ENCODE data around the gene MED29.

MED29 gene

GRCh38 chr19:39405261-39405957, 14.2 kb downstream of the MED29 start:
- no peak for TF ChIP-seq CTCF (conservative IDR thresholded peaks at IDR 0.05; ENCODE audit: low read depth, low read length)
- no peak for DNase-seq (ENCODE audit: low read depth)
- no peak overlapping the region for H3K4me3 ChIP-seq (ENCODE audit: low read length)

- TF ChIP-seq CTCF (conservative IDR thresholded peaks at IDR 0.05; ENCODE audit: low read depth, low read length): no peak
- H3K4me3 ChIP-seq (ENCODE audit: low read length): peak overlapping the region; percentile 89
- no peak for DNase-seq (ENCODE audit: low read depth)
Measured at GRCh38 chr19:39405958-39406655, 14.9 kb downstream of the MED29 start.

GRCh38 chr19:39406656-39407409, 15.7 kb downstream of the MED29 start, which contains the start of gene ZFP36:
Gene ZFP36 (plus strand): TSS chr19:39406847. CDS start chr19:39406905, 58 bp downstream.
- DNase-seq (ENCODE audit: low read depth): no peak
- peak; percentile 8 for TF ChIP-seq CTCF (conservative IDR thresholded peaks at IDR 0.05; ENCODE audit: low read depth, low read length)
- H3K4me3 ChIP-seq (ENCODE audit: low read length): peak within 1 kb of the TSS; percentile 89

- no peak for TF ChIP-seq CTCF (conservative IDR thresholded peaks at IDR 0.05; ENCODE audit: low read depth, low read length)
- H3K4me3 ChIP-seq (ENCODE audit: low read length): peak overlapping the region; percentile 89
- DNase-seq (ENCODE audit: low read depth): no peak
Measured at GRCh38 chr19:39407410-39407659, 16.2 kb downstream of the MED29 start.

GRCh38 chr19:39407660-39408391, 16.6 kb downstream of the MED29 start:
- H3K4me3 ChIP-seq (ENCODE audit: low read length): peak overlapping the region; percentile 89
- no peak for TF ChIP-seq CTCF (conservative IDR thresholded peaks at IDR 0.05; ENCODE audit: low read depth, low read length)
- DNase-seq (ENCODE audit: low read depth): no peak

GRCh38 chr19:39408392-39409207, 17.4 kb downstream of the MED29 start:
- no peak for TF ChIP-seq CTCF (conservative IDR thresholded peaks at IDR 0.05; ENCODE audit: low read depth, low read length)
- H3K4me3 ChIP-seq (ENCODE audit: low read length): peak overlapping the region; percentile 89
- DNase-seq (ENCODE audit: low read depth): no peak

Data from retinal pigment epithelial cell (primary cell).